Measurements from ENCODE around the gene HCN2.

Gene HCN2

DNA sequence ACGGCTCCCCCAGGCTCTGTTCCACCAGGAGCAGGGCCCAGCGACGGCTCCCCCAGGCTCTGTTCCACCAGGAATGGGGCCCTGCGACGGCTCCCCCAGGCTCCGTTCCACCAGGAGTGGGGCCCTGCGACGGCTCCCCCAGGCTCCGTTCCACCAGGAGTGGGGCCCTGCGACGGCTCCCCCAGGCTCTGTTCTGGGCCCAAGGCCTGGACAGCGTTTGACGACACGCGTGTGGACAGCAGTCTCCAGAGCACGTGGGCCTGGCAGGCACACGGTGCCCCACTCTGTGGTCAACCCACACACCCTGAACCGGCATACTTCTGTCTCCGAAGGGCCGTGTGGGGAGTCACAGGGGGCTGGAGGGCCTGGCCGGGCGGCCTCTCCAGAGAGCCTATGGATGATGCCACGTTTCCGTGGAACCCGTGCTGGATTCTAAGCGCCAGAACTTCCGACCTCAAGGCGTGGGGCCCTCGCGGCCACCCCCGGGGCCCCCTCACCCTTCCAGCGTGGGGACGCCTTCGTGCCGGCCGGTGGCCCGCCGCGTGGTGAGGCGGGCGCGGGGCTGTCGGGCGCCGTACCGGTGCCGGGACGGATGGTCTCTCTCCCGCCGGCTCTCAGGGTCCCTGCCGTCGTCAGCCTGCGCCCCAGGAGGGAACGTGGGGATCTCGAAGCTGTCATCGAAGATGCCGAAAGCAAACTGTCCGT is 61.6 kb downstream of the HCN2 start:
- no peak overlapping the region for H3K27ac ChIP-seq
- no peak overlapping the region for H3K4me3 ChIP-seq
- TF ChIP-seq, protein P1, sequence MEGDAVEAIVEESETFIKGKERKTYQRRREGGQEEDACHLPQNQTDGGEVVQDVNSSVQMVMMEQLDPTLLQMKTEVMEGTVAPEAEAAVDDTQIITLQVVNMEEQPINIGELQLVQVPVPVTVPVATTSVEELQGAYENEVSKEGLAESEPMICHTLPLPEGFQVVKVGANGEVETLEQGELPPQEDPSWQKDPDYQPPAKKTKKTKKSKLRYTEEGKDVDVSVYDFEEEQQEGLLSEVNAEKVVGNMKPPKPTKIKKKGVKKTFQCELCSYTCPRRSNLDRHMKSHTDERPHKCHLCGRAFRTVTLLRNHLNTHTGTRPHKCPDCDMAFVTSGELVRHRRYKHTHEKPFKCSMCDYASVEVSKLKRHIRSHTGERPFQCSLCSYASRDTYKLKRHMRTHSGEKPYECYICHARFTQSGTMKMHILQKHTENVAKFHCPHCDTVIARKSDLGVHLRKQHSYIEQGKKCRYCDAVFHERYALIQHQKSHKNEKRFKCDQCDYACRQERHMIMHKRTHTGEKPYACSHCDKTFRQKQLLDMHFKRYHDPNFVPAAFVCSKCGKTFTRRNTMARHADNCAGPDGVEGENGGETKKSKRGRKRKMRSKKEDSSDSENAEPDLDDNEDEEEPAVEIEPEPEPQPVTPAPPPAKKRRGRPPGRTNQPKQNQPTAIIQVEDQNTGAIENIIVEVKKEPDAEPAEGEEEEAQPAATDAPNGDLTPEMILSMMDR (IDR thresholded peaks at IDR 0.05), result no peak
- no peak for DNase-seq (ENCODE audit: low spot score)

GRCh38 chr19:651991-652390 is 62.3 kb downstream of the HCN2 start:
- no peak overlapping the region for H3K4me3 ChIP-seq
- TF ChIP-seq, protein P1 (IDR thresholded peaks at IDR 0.05), result no peak
- no peak for DNase-seq (ENCODE audit: low spot score)
- H3K27ac ChIP-seq, result no peak overlapping the region

DNA sequence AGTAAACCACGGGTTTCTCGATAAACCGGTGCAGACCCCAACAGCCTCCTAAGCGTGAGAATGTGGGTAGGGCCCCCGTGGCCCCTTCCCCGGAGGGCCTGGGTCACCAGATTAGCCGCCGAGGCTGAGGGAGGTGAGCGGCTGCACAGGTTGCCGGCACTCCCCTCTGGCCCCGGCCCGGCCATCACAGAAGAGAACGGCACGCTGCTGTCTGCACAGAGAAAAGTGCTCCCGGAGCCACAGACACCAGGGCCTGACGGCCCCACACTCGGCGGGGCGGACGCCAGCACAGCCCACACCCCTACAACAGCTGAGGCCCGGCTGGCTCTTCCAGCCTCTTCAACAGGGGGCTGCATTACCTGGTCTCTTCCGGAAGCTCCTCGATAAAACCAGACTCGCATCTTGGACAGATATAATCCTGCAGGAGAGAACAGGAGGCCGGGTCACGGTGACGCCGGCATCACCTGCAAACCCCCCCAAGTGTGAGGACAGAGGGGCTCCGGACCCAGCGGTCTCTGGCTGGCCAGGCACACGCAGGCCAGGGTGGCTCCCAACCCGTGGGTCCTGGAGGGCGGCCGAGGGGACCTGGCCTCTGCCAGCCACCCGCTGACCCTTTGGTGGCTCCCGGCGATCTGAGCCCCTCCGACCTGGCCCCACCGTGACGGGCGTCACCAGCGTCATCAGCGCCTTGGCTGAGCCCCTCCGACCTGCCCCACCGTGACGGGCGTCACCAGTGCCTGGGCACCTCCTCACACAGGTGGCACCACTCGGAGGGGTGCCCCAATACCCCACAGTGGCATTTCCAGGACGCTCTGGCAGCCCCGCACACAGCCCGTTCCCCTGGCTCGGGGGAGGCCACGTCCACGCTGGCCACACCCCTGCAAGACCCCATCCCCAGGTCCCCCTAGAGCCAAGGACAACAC is 63.0 kb downstream of the HCN2 start:
- Histone ChIP-seq H3K4me3 (no peak overlapping the region), H3K27ac (no peak overlapping the region)
- DNase-seq (ENCODE audit: low spot score), result no peak
- TF ChIP-seq, protein P1 (IDR thresholded peaks at IDR 0.05), result no peak

- TF ChIP-seq, protein P1 (IDR thresholded peaks at IDR 0.05), result no peak
- H3K4me3 ChIP-seq, result no peak overlapping the region
- no peak overlapping the region for H3K27ac ChIP-seq
- DNase-seq (ENCODE audit: low spot score), result no peak
These were observed 63.7 kb downstream of the HCN2 start for GRCh38 chr19:653425-653824.

DNA sequence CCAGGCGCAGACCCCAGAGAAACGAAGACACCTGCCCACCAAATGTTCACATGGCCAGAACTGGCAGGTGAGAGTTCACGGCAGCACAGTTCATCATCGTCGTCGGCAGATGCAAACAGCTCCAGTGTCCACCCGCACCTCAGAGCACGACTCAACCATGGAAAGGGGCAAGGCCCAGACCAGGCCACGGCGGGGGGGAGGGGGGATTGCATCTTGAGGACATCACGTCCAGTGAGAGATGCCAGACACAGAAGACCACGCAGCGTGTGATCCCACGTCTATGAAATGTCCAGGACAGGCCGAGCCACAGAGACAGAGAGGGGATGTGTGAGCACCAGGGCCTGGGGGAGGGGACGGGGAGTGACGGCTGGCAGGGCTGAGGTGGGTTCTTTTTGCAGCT is 66.0 kb downstream of the HCN2 start:
- Histone ChIP-seq H3K27ac (no peak overlapping the region), H3K4me3 (no peak overlapping the region)
- TF ChIP-seq, protein P1 (IDR thresholded peaks at IDR 0.05), result no peak
- no peak for DNase-seq (ENCODE audit: low spot score)

DNA sequence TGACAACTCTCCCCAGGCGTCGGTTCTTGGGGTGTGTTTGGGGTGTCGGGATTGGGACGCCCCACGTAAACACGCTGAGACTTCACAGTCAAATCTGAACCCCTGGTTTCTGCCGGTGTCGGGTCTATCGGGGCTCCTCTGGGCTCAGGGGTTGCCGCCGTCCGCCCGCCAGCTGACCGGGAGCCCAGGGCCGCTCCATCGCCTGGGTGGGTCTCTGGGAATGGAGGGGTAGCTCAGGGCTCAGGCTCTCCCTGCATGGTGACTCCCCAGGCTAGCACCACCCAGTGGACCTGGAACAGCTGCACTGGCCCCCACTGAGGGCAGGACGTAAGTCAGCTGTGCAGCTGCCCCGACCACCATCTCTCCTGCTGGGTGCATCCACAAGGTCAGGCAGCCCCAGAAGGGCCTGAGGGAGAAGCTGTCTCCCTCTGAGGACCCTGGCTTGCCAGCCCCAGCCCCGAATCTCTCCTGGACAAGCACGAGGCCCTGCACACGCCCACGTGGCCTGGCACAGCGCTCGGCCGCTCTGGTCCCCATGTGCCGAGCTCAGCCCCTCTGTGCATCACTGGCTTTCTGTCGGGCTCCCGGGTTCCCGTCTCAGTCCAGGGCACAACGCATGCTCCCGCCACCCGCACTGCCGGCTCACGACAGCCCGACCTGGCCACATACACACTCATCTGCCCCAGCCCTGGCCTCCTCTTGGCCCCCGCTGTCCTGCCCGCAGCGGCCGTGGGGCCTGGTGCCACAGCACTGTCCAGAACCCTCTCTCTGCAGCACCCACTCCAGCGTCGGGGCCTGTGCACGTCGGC is 67.3 kb downstream of the HCN2 start:
- H3K27ac ChIP-seq, result no peak overlapping the region
- DNase-seq (ENCODE audit: low spot score), result no peak
- no peak overlapping the region for H3K4me3 ChIP-seq
- TF ChIP-seq, protein P1 (IDR thresholded peaks at IDR 0.05), result no peak
